NB4 (cell line): ENCODE measurements around the gene LRRC63.

ENCODE experiments used
- MAX ChIP-seq: IDR thresholded peaks from 2 replicates; pipeline ENCODE4 v1.6.1; 2011; ENCODE audit warnings: low read depth, low read length
- POLR2A ChIP-seq: IDR thresholded peaks from 2 replicates; pipeline ENCODE4 v1.6.1; 2011; ENCODE audit warnings: mild to moderate bottlenecking; ENCODE audit not compliant: insufficient read length; ENCODE audit errors: extremely low read depth

GRCh38 chr13:46267166-46267565 lies 55.4 kb downstream of the LRRC63 start:
- TF ChIP-seq POLR2A (no peak), MAX (no peak)
